ENCODE measurements around the gene CELF2.

DNA sequence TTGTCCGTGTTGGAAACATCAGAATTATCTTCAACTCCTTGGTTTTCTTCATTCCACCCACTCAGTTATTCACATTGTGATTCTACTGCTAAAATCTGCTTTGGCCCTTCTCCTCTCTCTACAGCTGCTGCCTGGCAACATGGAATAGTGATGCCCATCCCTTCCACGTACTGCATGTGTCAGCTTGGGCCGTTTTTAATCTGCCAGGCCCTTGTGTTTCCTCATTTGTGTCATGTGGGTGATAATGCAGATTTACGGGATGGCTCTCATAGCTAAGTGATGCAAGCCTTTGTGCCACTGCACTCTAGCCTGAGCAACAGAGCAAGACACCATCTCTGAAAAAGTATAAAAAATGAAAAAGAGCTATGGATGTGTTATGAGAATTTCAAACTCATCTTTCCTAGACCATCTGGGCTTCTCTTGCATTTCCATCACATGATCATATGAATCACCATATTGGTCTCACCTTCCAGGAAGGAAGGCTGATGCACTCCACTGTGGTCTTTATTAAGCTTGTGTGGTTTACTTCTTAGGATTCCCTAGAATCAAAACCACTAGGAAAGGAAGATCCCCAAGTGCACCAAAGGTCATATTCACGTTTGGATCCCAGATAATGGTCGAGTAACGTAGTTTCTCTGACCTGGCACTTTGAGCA is 20.6 kb upstream of the CELF2 start:
- TF ChIP-seq CTCF (IDR thresholded peaks at IDR 0.05; ENCODE audit: borderline replicate concordance, extremely low read depth, low read length, poor library complexity, severe bottlenecking) (no peak), EZH2 (IDR thresholded peaks at IDR 0.05; ENCODE audit: borderline replicate concordance, low read depth, low read length, severe bottlenecking) (no peak)

All from DND-41 (cell line).